Subcutaneous abdominal adipose tissue (tissue), 5 donors: ENCODE data around the gene GNPAT.
"Not testable (repeated sequence)": the region's sequence is repeated elsewhere in the genome, so short reads cannot be mapped to it uniquely, and the experiment has no call there.

Experiments used
- H3K27ac ChIP-seq: one replicate; pipeline ENCODE4 v1.7.0; 2013; ENCODE audit warnings: low read depth, mild to moderate bottlenecking, inconsistent platforms, low read length, moderate library complexity
- H3K27me3 ChIP-seq, 5 donors: one replicate each; pipeline ENCODE4 v1.7.0; 2013; ENCODE audit warnings: low read length in 5 of 5, inconsistent platforms in 1 of 5; ENCODE audit not compliant: control insufficient read depth in 5 of 5, insufficient read depth in 4 of 5
- H3K36me3 ChIP-seq, 5 donors: one replicate each; pipeline ENCODE4 v1.7.0; 2013; ENCODE audit warnings: low read length in 5 of 5; ENCODE audit not compliant: control insufficient read depth in 5 of 5, insufficient read depth in 5 of 5
- H3K4me1 ChIP-seq, 5 donors: one replicate each; pipeline ENCODE4 v1.7.0; 2013; ENCODE audit warnings: low read length in 5 of 5, mild to moderate bottlenecking in 3 of 5, moderate library complexity in 1 of 5; ENCODE audit not compliant: control insufficient read depth in 5 of 5, insufficient read depth in 5 of 5
- H3K4me3 ChIP-seq, 5 donors: one replicate each; pipeline ENCODE4 v1.7.0; 2013; ENCODE audit warnings: low read length in 5 of 5, low read depth in 1 of 5
- H3K9ac ChIP-seq, 5 donors: one replicate each; pipeline ENCODE4 v1.7.0; 2013; ENCODE audit warnings: low read length in 5 of 5, mild to moderate bottlenecking in 4 of 5, moderate library complexity in 3 of 5
- H3K9me3 ChIP-seq, 5 donors: one replicate each; pipeline ENCODE4 v1.7.0; 2013; ENCODE audit warnings: low read length in 5 of 5; ENCODE audit not compliant: control insufficient read depth in 5 of 5
- donor health status: healthy.
- donor health status: healthy.
- donor health status: healthy.
- donor health status: healthy.
- donor health status: healthy.

The GNPAT gene

GRCh38 chr1:231212301-231212700, 28.7 kb upstream of the GNPAT start:
- not testable (repeated sequence) for H3K36me3 ChIP-seq, H3K9me3 ChIP-seq, H3K4me3 ChIP-seq

GRCh38 chr1:231213831-231214573, 27.0 kb upstream of the GNPAT start:
- Histone ChIP-seq H3K27ac (no peak overlapping the region), H3K4me1 (peaks cover 0 to 8% (median 7%) of the 10 kb centered on the region in 5 donors), H3K27me3 (peaks cover 12 to 19% (median 14%) of the 10 kb centered on the region in 5 donors), H3K4me3 (no peak overlapping the region), H3K9ac (no peak overlapping the region), H3K36me3 (no peaks in the 10 kb centered on the region), H3K9me3 (no peaks in the 10 kb centered on the region)

More at GRCh38 chr1:231212301-231212700, 28.7 kb upstream of the GNPAT start:
- not testable (repeated sequence) for H3K27ac ChIP-seq, H3K4me1 ChIP-seq, H3K9ac ChIP-seq
- peaks cover 7 to 18% (median 12%) of the 10 kb centered on the region in 5 donors for H3K27me3 ChIP-seq

GRCh38 chr1:231214918-231215680, 25.9 kb upstream of the GNPAT start:
- Histone ChIP-seq H3K9me3 (no peaks in the 10 kb centered on the region), H3K36me3 (no peaks in the 10 kb centered on the region), H3K27ac (no peak overlapping the region), H3K9ac (no peak overlapping the region), H3K4me1 (peaks cover 0 to 8% (median 7%) of the 10 kb centered on the region in 5 donors), H3K4me3 (no peak overlapping the region), H3K27me3 (peaks cover 12 to 23% (median 17%) of the 10 kb centered on the region in 5 donors)

DNA sequence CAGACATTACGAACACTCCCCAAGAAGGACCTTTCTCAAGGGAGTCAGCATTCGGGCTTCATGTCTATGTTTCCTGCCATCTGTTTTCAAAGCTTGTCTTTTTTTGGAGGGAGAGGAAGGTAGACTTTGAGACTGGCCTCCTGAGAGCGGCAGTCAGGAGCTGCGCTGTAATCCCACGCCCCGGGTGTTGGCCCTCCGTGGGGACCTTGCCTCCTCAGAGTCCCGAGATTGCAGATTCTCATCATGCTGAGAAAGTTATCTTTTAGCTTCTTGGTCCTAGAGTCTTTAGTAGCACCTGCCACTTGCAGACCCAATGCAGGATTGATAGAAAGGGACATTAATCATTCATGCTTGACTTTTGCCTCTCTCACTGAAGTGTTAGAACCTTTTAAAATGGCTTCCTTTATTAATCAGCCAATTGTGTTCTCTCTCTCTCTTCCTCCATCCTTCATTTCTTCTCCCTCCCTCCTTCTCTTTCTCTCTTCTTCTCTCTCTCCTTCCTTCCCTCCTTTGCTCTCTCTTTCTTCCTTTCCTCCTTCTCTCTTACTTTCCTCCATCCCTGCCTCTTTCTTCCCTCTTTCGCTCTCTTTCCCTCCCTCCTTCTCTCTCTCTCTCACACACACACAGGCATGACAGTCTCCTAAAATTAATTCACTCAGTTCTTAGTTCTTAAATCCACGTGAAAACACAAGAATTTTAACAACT, 25.2 kb upstream of the GNPAT start:
- Histone ChIP-seq H3K9ac (no peak overlapping the region), H3K4me1 (peaks cover 0 to 8% (median 7%) of the 10 kb centered on the region in 5 donors), H3K27me3 (peaks cover 12 to 23% (median 17%) of the 10 kb centered on the region in 5 donors), H3K27ac (no peak overlapping the region), H3K36me3 (no peaks in the 10 kb centered on the region), H3K9me3 (no peaks in the 10 kb centered on the region), H3K4me3 (no peak overlapping the region)

GRCh38 chr1:231216498-231216897, 24.5 kb upstream of the GNPAT start:
- Histone ChIP-seq H3K4me1 (peaks cover 0 to 3% (median 2%) of the 10 kb centered on the region in 5 donors), H3K9me3 (no peaks in the 10 kb centered on the region), H3K9ac (no peak overlapping the region), H3K36me3 (no peaks in the 10 kb centered on the region), H3K27ac (no peak overlapping the region), H3K4me3 (no peak overlapping the region), H3K27me3 (peaks cover 12 to 23% (median 17%) of the 10 kb centered on the region in 5 donors)

- H3K4me1 ChIP-seq: no peaks in the 10 kb centered on the region
- no peaks in the 10 kb centered on the region for H3K9me3 ChIP-seq
- peaks cover 12 to 23% (median 17%) of the 10 kb centered on the region in 5 donors for H3K27me3 ChIP-seq
- H3K9ac ChIP-seq: no peak overlapping the region
- no peak overlapping the region for H3K4me3 ChIP-seq
- H3K36me3 ChIP-seq: no peaks in the 10 kb centered on the region
- H3K27ac ChIP-seq: no peak overlapping the region
These were observed 24.0 kb upstream of the GNPAT start for GRCh38 chr1:231217056-231217455.

DNA sequence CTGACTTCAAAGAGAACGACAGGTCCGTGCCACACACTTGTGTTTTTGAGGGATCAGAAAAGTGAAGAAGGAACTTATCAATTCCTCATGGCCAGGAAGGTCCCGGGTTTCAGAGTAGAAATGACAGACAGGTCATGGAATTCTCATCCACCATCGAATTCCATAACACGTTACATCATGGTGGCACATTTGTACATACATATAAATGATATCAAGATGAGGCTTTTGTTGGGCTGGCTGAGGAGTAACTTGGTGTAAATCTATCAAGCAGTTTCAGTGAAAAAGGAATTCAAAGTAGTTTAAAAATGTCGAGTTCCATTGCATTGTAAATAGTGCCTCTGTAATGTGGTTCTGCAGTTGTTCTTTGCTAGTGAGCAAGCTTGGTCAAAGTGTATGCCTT, 22.9 kb upstream of the GNPAT start:
- H3K27me3 ChIP-seq: peaks cover 7 to 18% (median 17%) of the 10 kb centered on the region in 5 donors
- H3K27ac ChIP-seq: no peak overlapping the region
- no peak overlapping the region for H3K9ac ChIP-seq
- peaks cover 0 to 8% (median 4%) of the 10 kb centered on the region in 5 donors for H3K36me3 ChIP-seq
- no peaks in the 10 kb centered on the region for H3K9me3 ChIP-seq
- H3K4me1 ChIP-seq: no peaks in the 10 kb centered on the region
- no peak overlapping the region for H3K4me3 ChIP-seq

GRCh38 chr1:231219422-231220401, 21.3 kb upstream of the GNPAT start:
- no peaks in the 10 kb centered on the region for H3K4me1 ChIP-seq

GRCh38 chr1:231220801-231221200, 20.2 kb upstream of the GNPAT start:
- H3K4me1 ChIP-seq: no peaks in the 10 kb centered on the region
- no peak overlapping the region for H3K9ac ChIP-seq
- peaks cover 14 to 33% (median 25%) of the 10 kb centered on the region in 5 donors for H3K36me3 ChIP-seq
- peaks cover 0 to 17% (median 7%) of the 10 kb centered on the region in 5 donors for H3K27me3 ChIP-seq
- no peak overlapping the region for H3K4me3 ChIP-seq
- no peak overlapping the region for H3K27ac ChIP-seq
- H3K9me3 ChIP-seq: no peaks in the 10 kb centered on the region

More at GRCh38 chr1:231219422-231220401, 21.3 kb upstream of the GNPAT start:
- Histone ChIP-seq H3K9me3 (no peaks in the 10 kb centered on the region), H3K9ac (no peak overlapping the region), H3K27ac (no peak overlapping the region), H3K27me3 (peaks cover 0 to 18% (median 13%) of the 10 kb centered on the region in 5 donors), H3K36me3 (peaks cover 6 to 23% (median 14%) of the 10 kb centered on the region in 5 donors), H3K4me3 (no peak overlapping the region)
